GM21390 (cell line): ENCODE results near the gene TMEM132E.

Experiments used
- ATAC-seq: cut with Tn5 transposase; IDR thresholded peaks from one replicate; pipeline ENCODE4 v1.9.1; 2021; ENCODE audit not compliant: unreplicated experiment

TMEM132E gene

GRCh38 chr17:34658811-34659560 is 79.6 kb downstream of the TMEM132E start:
- ATAC-seq: no peak

- ATAC-seq: no peak
Observed at GRCh38 chr17:34663714-34664113, 84.3 kb downstream of the TMEM132E start.

GRCh38 chr17:34665150-34665806 is 85.9 kb downstream of the TMEM132E start:
- no peak for ATAC-seq

- no peak for ATAC-seq
Observed at GRCh38 chr17:34665819-34666763, 86.7 kb downstream of the TMEM132E start.

- no peak for ATAC-seq
Observed at GRCh38 chr17:34667656-34668055, 88.3 kb downstream of the TMEM132E start.

GRCh38 chr17:34668206-34668605 is 88.8 kb downstream of the TMEM132E start:
- no peak for ATAC-seq

GRCh38 chr17:34669511-34669910 is 90.1 kb downstream of the TMEM132E start:
- no peak for ATAC-seq

GRCh38 chr17:34670618-34671017 is 91.2 kb downstream of the TMEM132E start:
- no peak for ATAC-seq

- no peak for ATAC-seq
Observed at GRCh38 chr17:34671191-34671590, 91.8 kb downstream of the TMEM132E start.

- ATAC-seq: no peak
Observed at GRCh38 chr17:34672176-34672785, 92.9 kb downstream of the TMEM132E start.

GRCh38 chr17:34673516-34673915 is 94.1 kb downstream of the TMEM132E start:
- ATAC-seq: no peak

GRCh38 chr17:34673995-34674890 is 94.9 kb downstream of the TMEM132E start:
- ATAC-seq: no peak

GRCh38 chr17:34675143-34675542 is 95.8 kb downstream of the TMEM132E start:
- ATAC-seq: no peak

GRCh38 chr17:34675605-34676004 is 96.2 kb downstream of the TMEM132E start:
- no peak for ATAC-seq

GRCh38 chr17:34680151-34680550 is 100.8 kb downstream of the TMEM132E start:
- no peak for ATAC-seq

GRCh38 chr17:34682305-34682704 is 102.9 kb downstream of the TMEM132E start:
- no peak for ATAC-seq

GRCh38 chr17:34683390-34683789 is 104.0 kb downstream of the TMEM132E start:
- ATAC-seq: no peak
